Fibroblast of mammary gland (primary cell): Measurements from ENCODE around the gene TMEM134.

Experiments
- DNase-seq: peaks from one replicate; pipeline ENCODE4 v3.0.0-alpha.2; 2010; ENCODE audit warnings: low read depth
- H3K4me3 ChIP-seq: 2 replicates; pipeline ENCODE4 v1.5.1; 2011; ENCODE audit warnings: low read depth, mild to moderate bottlenecking, low read length, moderate library complexity; ENCODE audit not compliant: control insufficient read depth
- CTCF ChIP-seq: conservative IDR thresholded peaks from 2 replicates; pipeline ENCODE4 v1.5.1; 2011; ENCODE audit warnings: low read depth, low read length, inconsistent platforms; ENCODE audit not compliant: control insufficient read depth, insufficient read depth

The TMEM134 gene

GRCh38 chr11:67504005-67504949, 35.2 kb upstream of the TMEM134 start:
- no peak for TF ChIP-seq CTCF
- H3K4me3 ChIP-seq, result peak overlapping the region; percentile 64
- no peak for DNase-seq

GRCh38 chr11:67503119-67504004, 34.3 kb upstream of the TMEM134 start:
- H3K4me3 ChIP-seq, result peak overlapping the region; percentile 21
- DNase-seq, result no peak
- TF ChIP-seq CTCF, result no peak

GRCh38 chr11:67502328-67502979, 33.4 kb upstream of the TMEM134 start:
- H3K4me3 ChIP-seq, result no peak overlapping the region
- DNase-seq, result no peak
- no peak for TF ChIP-seq CTCF

GRCh38 chr11:67501854-67502253, 32.8 kb upstream of the TMEM134 start:
- no peak for DNase-seq
- TF ChIP-seq CTCF, result no peak
- H3K4me3 ChIP-seq, result no peak overlapping the region

GRCh38 chr11:67500831-67501715, 32.0 kb upstream of the TMEM134 start:
- TF ChIP-seq CTCF, result no peak
- DNase-seq, result no peak
- no peak overlapping the region for H3K4me3 ChIP-seq

- TF ChIP-seq CTCF, result no peak
- no peak for DNase-seq
- no peak overlapping the region for H3K4me3 ChIP-seq
Observed at GRCh38 chr11:67500484-67500821, 31.4 kb upstream of the TMEM134 start.
